HG02610 (cell line): ENCODE measurements around the gene AMOTL2.

Experiments
- ATAC-seq: cut with Tn5 transposase; IDR thresholded peaks from one replicate; pipeline ENCODE4 v1.9.1; 2021; ENCODE audit warnings: mild to moderate bottlenecking, moderate library complexity; ENCODE audit not compliant: unreplicated experiment

The AMOTL2 gene

GRCh38 chr3:134318166-134318565 lies 56.1 kb downstream of the AMOTL2 start:
- no peak for ATAC-seq

- no peak for ATAC-seq
Observed at GRCh38 chr3:134317106-134317947, 56.9 kb downstream of the AMOTL2 start.

DNA sequence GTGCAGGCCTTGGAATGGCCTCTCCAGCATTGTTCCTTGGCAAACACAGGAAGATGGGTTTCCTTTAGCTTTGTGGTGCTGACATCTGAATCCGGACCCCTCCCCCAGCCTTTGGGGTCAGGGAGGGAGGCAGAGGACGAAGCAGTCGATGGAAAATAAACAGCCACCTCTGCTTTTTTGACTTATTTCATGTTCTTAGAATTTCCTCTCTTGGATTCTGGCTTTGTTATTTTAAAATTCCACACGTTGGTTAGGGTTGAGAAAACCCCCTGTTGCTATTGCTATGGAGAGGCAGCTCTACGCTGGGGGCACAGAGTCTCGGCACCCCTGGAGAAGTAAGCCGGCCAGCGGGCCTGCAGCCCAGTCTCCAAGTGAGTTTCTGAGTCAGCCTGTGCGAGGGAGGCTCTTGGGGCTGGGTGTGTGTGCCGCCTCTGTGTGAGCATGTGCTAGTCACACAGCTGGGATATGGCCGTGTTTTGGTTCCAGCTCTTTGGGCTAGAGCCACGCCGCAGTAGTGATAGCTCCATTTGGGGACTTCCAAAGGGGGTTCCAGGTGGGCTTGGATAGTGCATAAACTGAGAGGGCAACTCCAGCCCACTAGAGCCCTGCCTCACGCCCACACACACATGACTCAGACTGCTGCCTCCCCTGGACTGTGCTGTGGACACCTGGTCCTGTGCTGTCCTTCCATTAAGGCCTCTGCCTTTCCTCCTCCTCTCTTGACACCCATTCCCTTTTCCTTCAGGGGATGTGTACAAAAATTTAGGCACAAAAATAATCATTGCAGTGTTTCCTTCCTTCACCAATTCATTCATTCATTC lies 58.8 kb downstream of the AMOTL2 start:
- no peak for ATAC-seq

- ATAC-seq = no peak
Observed at GRCh38 chr3:134314588-134315285, 59.5 kb downstream of the AMOTL2 start.

- no peak for ATAC-seq
Observed at GRCh38 chr3:134313847-134314587, 60.2 kb downstream of the AMOTL2 start.

GRCh38 chr3:134312873-134313846 lies 61.1 kb downstream of the AMOTL2 start:
- peak; percentile 17 for ATAC-seq

GRCh38 chr3:134312072-134312872 lies 62.0 kb downstream of the AMOTL2 start:
- ATAC-seq = peak; percentile 56

DNA sequence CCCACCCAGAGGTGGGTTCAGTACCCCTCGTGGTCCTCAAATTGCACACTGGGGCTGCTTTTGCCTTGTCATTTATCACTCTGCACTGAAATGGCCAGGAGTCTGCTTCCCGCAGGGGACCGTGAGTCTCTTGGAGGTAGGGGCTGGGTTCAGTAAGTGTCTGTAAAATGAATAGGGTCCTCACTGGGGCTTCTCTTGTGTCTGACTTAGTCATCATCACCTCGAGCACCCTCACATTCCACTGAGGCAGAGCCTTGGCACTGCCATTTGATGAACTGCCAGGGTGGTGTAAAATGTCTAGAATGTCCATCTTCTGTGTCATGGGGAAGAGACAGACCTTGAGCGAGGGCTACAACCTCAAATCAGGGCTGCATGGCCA lies 62.6 kb downstream of the AMOTL2 start:
- no peak for ATAC-seq

GRCh38 chr3:134311265-134311664 lies 63.0 kb downstream of the AMOTL2 start:
- no peak for ATAC-seq

- no peak for ATAC-seq
Observed at GRCh38 chr3:134309987-134310700, 64.1 kb downstream of the AMOTL2 start.

DNA sequence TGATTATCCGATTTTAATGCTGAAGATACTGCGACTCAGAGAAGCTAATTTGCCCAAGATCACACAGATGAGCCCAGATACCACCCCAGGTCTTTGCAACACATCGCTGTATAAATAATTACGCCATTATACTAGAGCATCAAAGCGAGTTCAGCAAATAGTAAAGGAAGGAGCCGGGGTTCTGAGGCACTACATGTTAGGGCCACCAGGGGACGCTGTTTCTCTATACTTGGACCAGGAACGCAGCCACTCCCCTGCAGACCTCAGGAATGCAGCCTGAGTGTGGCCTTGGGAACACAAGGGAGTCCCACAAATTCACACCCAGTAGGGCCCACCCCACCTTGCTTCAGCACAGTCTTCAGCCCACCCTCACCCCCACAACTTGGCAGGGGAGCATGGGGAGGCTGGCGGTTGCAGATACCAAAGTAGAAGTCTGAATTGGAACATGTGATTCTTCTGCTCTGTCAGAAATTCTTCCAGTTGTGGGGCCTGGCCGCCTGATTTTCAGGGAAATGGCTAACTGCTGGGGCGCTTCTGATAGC lies 65.8 kb downstream of the AMOTL2 start:
- peak; percentile 56 for ATAC-seq

- ATAC-seq = no peak
Observed at GRCh38 chr3:134307425-134307824, 66.8 kb downstream of the AMOTL2 start.

- no peak for ATAC-seq
Observed at GRCh38 chr3:134306320-134306719, 67.9 kb downstream of the AMOTL2 start.
